Heart right ventricle (tissue), 16 donors: ENCODE measurements around the gene RAB3IL1. TPM values are rescaled to one million over a fixed set of nuclear protein-coding genes. Genes with fewer than 3 reads are reported as not detected.

ENCODE experiments used
- ATAC-seq, 8 donors: fragments of 200-7000 bp; cut with Tn5 transposase; one replicate each; pipeline ENCODE4 v1.9.1; 2020; ENCODE audit warnings: mild to moderate bottlenecking in 8 of 8, moderate library complexity in 8 of 8, moderate number of reproducible peaks in 1 of 8
- DNase-seq, 2 donors: peaks; one replicate each; pipeline ENCODE4 v3.0.0-alpha.2; 2020
- H3K27ac ChIP-seq, 10 donors: fragments of 200-600 bp; sonication (generic) in 2 of 10; one replicate each; pipeline versions ENCODE4 v1.5.0 to v1.8.0; 2020 to 2022; ENCODE audit warnings: mild to moderate bottlenecking in 3 of 10
- H3K27me3 ChIP-seq, 7 donors: fragments of 200-600 bp; one replicate each; pipeline ENCODE4 v1.8.0; 2021 to 2022; ENCODE audit warnings: mild to moderate bottlenecking in 2 of 7
- H3K36me3 ChIP-seq, 9 donors: fragments of 200-600 bp; sonication (generic) in 1 of 9; one replicate each; pipeline versions ENCODE4 v1.5.0 to v1.8.0; 2020 to 2022; ENCODE audit warnings: mild to moderate bottlenecking in 2 of 9
- H3K4me1 ChIP-seq, 9 donors: fragments of 200-600 bp; sonication (generic) in 1 of 9; one replicate each; pipeline versions ENCODE4 v1.5.0 to v1.8.0; 2020 to 2022; ENCODE audit warnings: mild to moderate bottlenecking in 4 of 9
- H3K4me3 ChIP-seq, 10 donors: fragments of 200-600 bp; sonication (generic) in 2 of 10; one replicate each; pipeline versions ENCODE4 v1.5.0 to v1.8.0; 2020 to 2022; ENCODE audit warnings: mild to moderate bottlenecking in 7 of 10, moderate library complexity in 2 of 10
- H3K9me3 ChIP-seq, 11 donors: fragments of 200-600 bp in 10 of 11; sonication (generic) in 2 of 11; one replicate each; pipeline versions ENCODE4 v1.5.0 to v1.8.0; 2013 to 2022; ENCODE audit warnings: mild to moderate bottlenecking in 2 of 11, control low read depth in 1 of 11, moderate library complexity in 1 of 11
- CTCF ChIP-seq, 9 donors: fragments of 200-600 bp; sonication (generic) in 2 of 9; IDR thresholded peaks; one replicate each; pipeline versions ENCODE4 v1.5.0 to v1.8.0; 2021 to 2022; ENCODE audit warnings: antibody characterized with exemption in 9 of 9, mild to moderate bottlenecking in 5 of 9, moderate library complexity in 1 of 9
- WGBS, 2 donors: extraction: QIAGEN DNeasy Blood & Tissue Kit; methylation state at CpG; one replicate each; pipeline ENCODE4 v1.1.7; 2013; ENCODE audit warnings: inconsistent platforms in 1 of 2; 5-methylcytosine and 5-hydroxymethylcytosine counted together
- intact Hi-C, 10 donors: fragments of 100-400 bp; cut with DNase I; formaldehyde crosslinking; loops; one replicate each; pipeline versions ENCODE4 v1.11.1 to v1.14.2; 2022
- polyA plus RNA-seq, 2 donors: library from polyadenylated mRNA; stranded (reverse); fragments of 200-250 nt; gene quantifications; one replicate each; pipeline ENCODE4 v1.2.3, GENCODE V29; 2013
- total RNA-seq, 10 donors: library from RNA; stranded (reverse); fragmentation: NEBNext Ultra II Directional in 3 of 10; extraction: Animal tissue kit (Norgen Biotek cat#: 25700) in 3 of 10; gene quantifications; one replicate each; pipeline versions ENCODE4 v1.2.1 to v1.2.4, GENCODE V29; 2021 to 2023
- donor health status: Arrhythmogenic right ventricular cardiomyopathy.
- donor health status: ischemic (EF 13 %, LVEDD 7.1; RV severe dilation, severe dysfunction).
- donor health status: healthy with polysubstance abuse.
- donor health status: DM: no; HTN: yes; CAD: no.
- donor health status: DM: no; HTN: no; CAD: no.
- donor health status: ischemic (EF 25% LVEDD 6.9; RV normal size, moderate dysfunction).
- donor health status: ischemic (EF 25% LVEDD 5.7; RV mildly dilated, moderate dysfunction).
- donor health status: healthy.
- donor health status: DM: yes; HTN: yes; CAD: no.
- donor health status: Ischemic cardiomyopathy.
- donor health status: ischemic (EF 35%, LVEDD 5.7; RV mildly dilated, moderate dysfunction).
- donor health status: nonischemic (EF 11% LVEDD 7.7; RV severe dilation, severe dysfunction).
- donor health status: DM: yes; HTN: yes; CAD: no.
- donor health status: PGD.
- donor health status: ischemic (EF 29% LVEDD 5.4; RV normal size, mild dysfunction).
- donor health status: nonischemic (EF 23%, LVEDD 6.1; RV moderate dilation, normal function).

The RAB3IL1 gene
- total and polyA plus RNA-seq, 12 donors = 3.7 to 11.1 (median 7.5) TPM

GRCh38 chr11:61890529-61891330, 26.6 kb downstream of the RAB3IL1 start:
- intact Hi-C loops = loop anchor here in 5 of 10 donors (2.0 to 10.0 kb wide), 6 partner anchors 20 to 217 kb away; partner anchors contain the start of gene FADS1 (in 1 of the 5)
- peak in 7 of 8 donors; percentile 3 to 46 (median 19) for ATAC-seq
- peaks cover 14 to 61% (median 48%) of the 10 kb centered on the region in 9 donors for H3K4me1 ChIP-seq

GRCh38 chr11:61889831-61890230, 27.5 kb downstream of the RAB3IL1 start:
- peaks cover 14 to 70% (median 56%) of the 10 kb centered on the region in 9 donors for H3K4me1 ChIP-seq
- intact Hi-C loops = loop anchor here in 6 of 10 donors (2.0 to 10.0 kb wide), 6 partner anchors 19 to 217 kb away; partner anchors contain the start of gene FADS1 (in 4 of the 6)

More at GRCh38 chr11:61890529-61891330, 26.6 kb downstream of the RAB3IL1 start:
- peak overlapping the region; percentile 63 to 98 (median 93) for H3K4me3 ChIP-seq
- no peaks in the 10 kb centered on the region for H3K9me3 ChIP-seq
- 1 to 2% methylated on average over 38 of the region's 38 CpGs for WGBS, 2 donors
- peak; percentile 48 to 55 for DNase-seq
- no peaks in the 10 kb centered on the region for H3K27me3 ChIP-seq
- peak in 5 of 9 donors; percentile 4 to 37 (median 16) for TF ChIP-seq CTCF (IDR thresholded peaks at IDR 0.05)
- H3K27ac ChIP-seq = peak overlapping the region; percentile 84 to 98 (median 96)
- no peaks in the 10 kb centered on the region for H3K36me3 ChIP-seq

GRCh38 chr11:61888590-61888989, 28.8 kb downstream of the RAB3IL1 start:
- Histone ChIP-seq H3K4me1 (peaks cover 14 to 81% (median 64%) of the 10 kb centered on the region in 9 donors), H3K27ac (peak overlapping the region; percentile 51 to 97 (median 85)), H3K36me3 (peaks cover 0 to 9% (median 0%) of the 10 kb centered on the region in 9 donors), H3K9me3 (no peaks in the 10 kb centered on the region), H3K27me3 (no peaks in the 10 kb centered on the region), H3K4me3 (peak overlapping the region in 2 of 10 donors; percentile 2 to 17)
- DNase-seq = no peak
- ATAC-seq = no peak
- TF ChIP-seq CTCF (IDR thresholded peaks at IDR 0.05) = no peak
- WGBS, 2 donors = 84 to 87% methylated on average over 12 of the region's 12 CpGs
- intact Hi-C loops = loop anchor here in 4 of 10 donors (1.0 to 5.0 kb wide), 2 partner anchors 14 to 71 kb away; partner anchors contain the start of gene FADS1 (in 3 of the 4)

More at GRCh38 chr11:61889831-61890230, 27.5 kb downstream of the RAB3IL1 start:
- H3K4me3 ChIP-seq = peak overlapping the region; percentile 63 to 98 (median 93)
- peaks cover 0 to under 1% (median 0%) of the 10 kb centered on the region in 9 donors for H3K36me3 ChIP-seq
- no peaks in the 10 kb centered on the region for H3K27me3 ChIP-seq
- no peak for DNase-seq
- no peak for ATAC-seq
- WGBS, 2 donors = 74 to 84% methylated on average over 10 of the region's 10 CpGs
- H3K9me3 ChIP-seq = no peaks in the 10 kb centered on the region
- TF ChIP-seq CTCF (IDR thresholded peaks at IDR 0.05) = peak in 3 of 9 donors; percentile 17 to 20 (median 19)
- H3K27ac ChIP-seq = peak overlapping the region in 9 of 10 donors; percentile 91 to 98 (median 96)

GRCh38 chr11:61887839-61888494, 29.4 kb downstream of the RAB3IL1 start:
- H3K4me1 ChIP-seq = peaks cover 14 to 86% (median 70%) of the 10 kb centered on the region in 9 donors

More at GRCh38 chr11:61887839-61888494, 29.4 kb downstream of the RAB3IL1 start:
- TF ChIP-seq CTCF (IDR thresholded peaks at IDR 0.05) = no peak
- intact Hi-C loops = loop anchor here in 4 of 10 donors (1.0 to 5.0 kb wide), 3 partner anchors 14 to 90 kb away; partner anchors contain the start of gene FADS1 (in 3 of the 4)
- ATAC-seq (peak; percentile 48 to 84 (median 77)), DNase-seq (peak; percentile 83 to 91)
- peak overlapping the region in 1 of 10 donors; percentile 17 for H3K4me3 ChIP-seq
- peak overlapping the region in 9 of 10 donors; percentile 61 to 97 (median 94) for H3K27ac ChIP-seq
- no peaks in the 10 kb centered on the region for H3K9me3 ChIP-seq
- 28 to 30% methylated on average over 7 of the region's 7 CpGs for WGBS, 2 donors
- H3K27me3 ChIP-seq = no peaks in the 10 kb centered on the region
- peaks cover 0 to 9% (median 0%) of the 10 kb centered on the region in 9 donors for H3K36me3 ChIP-seq
